Fibroblast of skin of right quadriceps (primary cell): Measurements from ENCODE around the gene PRKN.

Source experiments
- DNase-seq: peaks from one replicate; pipeline ENCODE4 v3.0.0-alpha.2; 2013

Gene PRKN

GRCh38 chr6:161561908-161562307 lies 1165.7 kb downstream of the PRKN start:
- DNase-seq = peak; percentile 41

- no peak for DNase-seq
Measured at GRCh38 chr6:161557333-161558107, 1170.0 kb downstream of the PRKN start.

GRCh38 chr6:161554883-161555282 lies 1172.7 kb downstream of the PRKN start:
- no peak for DNase-seq

GRCh38 chr6:161549977-161550655 lies 1177.5 kb downstream of the PRKN start:
- DNase-seq = no peak

DNA sequence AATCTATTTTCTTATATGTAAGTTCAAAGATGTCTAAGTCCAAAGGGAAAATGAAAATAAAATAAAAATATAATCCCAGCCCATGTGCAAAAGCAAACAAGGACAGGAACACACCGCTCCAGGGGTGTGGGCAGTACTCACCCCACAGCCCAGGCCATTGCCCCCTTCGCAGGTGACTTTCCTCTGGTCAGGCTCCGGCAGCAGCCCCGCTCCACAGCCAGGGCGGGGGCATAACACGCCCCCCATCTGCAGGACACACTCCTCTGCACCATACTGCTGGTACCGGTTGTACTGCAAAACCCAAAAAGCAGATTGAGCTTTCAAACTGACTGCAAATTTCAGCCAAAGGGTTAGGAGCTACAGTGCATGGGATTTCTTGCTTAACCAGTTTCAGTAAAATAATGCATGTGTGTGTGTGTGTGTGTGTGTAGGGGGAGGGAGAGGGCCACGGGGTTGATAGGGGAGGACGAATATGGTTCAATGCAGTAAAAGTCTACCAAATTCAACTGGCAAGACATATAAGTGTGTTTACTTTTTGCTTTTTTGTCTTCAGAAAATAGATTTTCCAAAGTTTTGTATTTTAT lies 1178.8 kb downstream of the PRKN start:
- no peak for DNase-seq

DNA sequence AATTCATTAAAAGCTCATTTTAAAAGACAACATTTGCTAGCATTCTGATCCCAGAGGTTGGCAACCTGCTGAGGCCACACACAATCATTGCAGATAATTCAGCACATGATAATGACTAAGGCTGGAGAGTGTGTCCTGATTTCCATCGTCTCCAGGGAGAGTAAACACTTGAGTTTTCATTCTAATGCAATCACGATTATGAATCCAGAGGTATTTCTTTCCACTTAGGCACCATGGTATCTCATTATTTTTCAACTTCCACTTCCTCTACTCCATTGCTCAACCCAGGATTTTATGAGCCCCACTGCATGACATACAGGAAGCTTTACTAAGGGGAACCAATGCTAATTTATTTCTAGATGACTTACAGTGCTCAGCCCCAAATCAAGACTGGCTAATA lies 1179.9 kb downstream of the PRKN start:
- peak; percentile 23 for DNase-seq

- DNase-seq = no peak
Measured at GRCh38 chr6:161546632-161547031, 1180.9 kb downstream of the PRKN start.

- DNase-seq = peak; percentile 8
Measured at GRCh38 chr6:161545741-161546140, 1181.8 kb downstream of the PRKN start.

- peak; percentile 79 for DNase-seq
Measured at GRCh38 chr6:161544801-161545480, 1182.6 kb downstream of the PRKN start.

DNA sequence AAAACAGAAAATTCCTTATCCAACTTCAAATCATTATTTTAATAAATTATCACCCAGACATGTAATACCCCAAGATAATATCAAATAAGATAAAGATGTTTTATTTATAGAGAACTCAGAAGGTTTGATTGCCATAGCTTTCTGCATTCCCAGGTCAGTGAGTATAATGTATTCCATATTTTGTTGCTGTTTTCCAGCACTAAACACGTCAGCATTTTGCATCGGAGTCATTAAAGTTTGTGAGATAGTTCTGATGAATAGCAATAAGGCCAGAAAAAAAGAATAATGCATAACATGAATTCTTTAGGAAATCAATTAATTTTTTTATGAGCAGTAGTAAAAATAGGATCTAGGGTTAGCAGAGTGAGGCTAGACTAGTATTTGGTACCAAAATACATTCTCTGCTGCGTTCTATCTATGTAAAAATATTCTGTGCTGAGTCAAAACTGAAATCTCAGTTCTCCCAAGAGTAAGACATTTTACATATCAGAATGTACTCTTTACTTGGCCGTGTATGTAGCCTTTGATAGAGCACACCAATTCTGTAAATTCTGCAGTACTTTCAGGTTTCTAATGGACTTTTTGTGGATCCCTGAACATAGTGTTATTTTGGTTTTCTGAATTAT lies 1183.8 kb downstream of the PRKN start:
- DNase-seq = peak; percentile 48

DNA sequence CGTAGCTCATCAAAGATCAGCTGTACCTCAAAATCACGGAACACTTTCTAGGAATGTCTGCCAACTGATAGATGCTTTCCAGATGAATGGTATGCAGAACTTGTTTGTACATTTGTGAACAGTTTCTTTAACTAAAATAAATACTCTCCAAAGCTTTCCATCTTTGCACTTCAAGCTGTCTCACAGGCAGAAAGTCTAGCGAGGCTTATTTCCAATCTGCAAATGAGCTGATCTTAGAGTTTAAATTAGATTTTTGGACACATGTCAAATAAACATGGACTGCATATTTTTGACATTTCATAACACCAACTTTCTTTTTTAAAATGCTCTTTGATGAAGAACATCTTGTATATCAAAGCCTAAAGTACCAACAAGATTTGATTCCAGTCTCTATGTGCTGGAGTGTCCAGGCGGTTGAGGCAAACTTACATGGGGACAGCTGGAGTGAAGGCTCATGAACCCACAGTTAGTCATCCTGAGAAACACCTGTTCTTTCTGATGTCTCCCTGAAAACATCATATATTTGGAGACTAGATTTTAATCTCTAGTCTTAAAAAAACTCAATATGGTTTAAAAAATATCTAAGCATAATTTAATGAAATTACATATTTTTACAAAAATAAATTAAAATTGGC lies 1185.1 kb downstream of the PRKN start:
- no peak for DNase-seq

DNA sequence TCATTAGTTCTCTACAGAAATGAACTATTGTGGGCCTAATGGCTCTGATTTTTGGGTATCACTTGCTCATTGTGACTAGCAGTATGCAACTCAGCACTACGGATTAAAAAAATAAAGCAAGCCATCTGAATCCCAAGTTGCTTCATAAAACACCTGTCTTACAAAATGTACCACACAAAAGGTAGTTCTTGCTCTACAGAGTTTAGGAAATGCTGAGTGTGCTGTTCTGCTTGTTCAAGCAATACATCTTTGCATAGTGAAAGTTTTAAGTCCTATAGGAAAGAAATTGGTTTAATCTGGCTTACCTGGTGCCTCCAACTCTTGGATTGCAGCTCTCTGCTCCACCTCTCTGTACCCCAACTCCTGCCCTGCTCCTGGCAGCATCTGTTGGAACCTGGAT lies 1187.0 kb downstream of the PRKN start:
- DNase-seq = no peak

- no peak for DNase-seq
Measured at GRCh38 chr6:161536224-161536630, 1191.3 kb downstream of the PRKN start.

GRCh38 chr6:161534264-161534873 lies 1193.2 kb downstream of the PRKN start:
- DNase-seq = no peak

GRCh38 chr6:161533266-161533665 lies 1194.3 kb downstream of the PRKN start:
- no peak for DNase-seq

DNA sequence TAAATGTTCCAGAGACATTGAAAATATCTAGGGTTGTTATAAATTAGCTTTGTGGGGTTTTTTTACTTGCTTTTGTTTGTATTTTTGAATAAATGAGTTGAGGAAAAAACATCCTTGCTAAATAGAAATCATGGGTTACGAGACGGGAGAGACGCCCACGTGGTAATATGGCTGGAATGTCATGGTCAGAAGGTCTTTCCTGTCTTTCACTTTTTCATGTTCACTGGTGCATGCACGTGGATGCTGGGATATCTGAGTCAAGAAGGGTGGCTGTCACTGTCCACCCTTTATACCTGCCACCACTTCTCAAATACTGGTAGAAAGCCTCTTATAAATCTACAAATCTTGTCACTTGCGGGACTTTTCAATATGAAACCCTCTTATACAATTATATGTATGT lies 1195.0 kb downstream of the PRKN start:
- no peak for DNase-seq

GRCh38 chr6:161526794-161527193 lies 1200.8 kb downstream of the PRKN start:
- no peak for DNase-seq

- DNase-seq = no peak
Measured at GRCh38 chr6:161523362-161523761, 1204.2 kb downstream of the PRKN start.

DNA sequence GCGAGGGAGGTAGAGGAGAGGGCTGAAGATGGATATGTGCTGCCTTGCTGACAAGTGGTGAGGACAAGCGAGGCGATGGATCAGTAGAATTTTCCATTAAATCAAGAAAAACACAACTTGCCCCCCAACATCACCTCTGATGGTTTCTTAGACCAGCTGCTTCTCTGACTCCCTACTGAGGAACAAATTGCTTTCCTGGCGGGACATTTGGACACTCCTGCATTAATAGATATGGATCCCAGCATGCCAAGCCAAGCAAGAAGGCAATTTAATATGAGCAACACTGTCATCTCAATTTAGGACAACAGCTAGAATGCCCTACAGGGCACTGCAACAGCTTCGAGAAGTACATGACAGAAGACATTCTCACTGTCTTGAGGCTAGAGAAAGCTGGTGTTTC lies 1205.3 kb downstream of the PRKN start:
- no peak for DNase-seq

DNA sequence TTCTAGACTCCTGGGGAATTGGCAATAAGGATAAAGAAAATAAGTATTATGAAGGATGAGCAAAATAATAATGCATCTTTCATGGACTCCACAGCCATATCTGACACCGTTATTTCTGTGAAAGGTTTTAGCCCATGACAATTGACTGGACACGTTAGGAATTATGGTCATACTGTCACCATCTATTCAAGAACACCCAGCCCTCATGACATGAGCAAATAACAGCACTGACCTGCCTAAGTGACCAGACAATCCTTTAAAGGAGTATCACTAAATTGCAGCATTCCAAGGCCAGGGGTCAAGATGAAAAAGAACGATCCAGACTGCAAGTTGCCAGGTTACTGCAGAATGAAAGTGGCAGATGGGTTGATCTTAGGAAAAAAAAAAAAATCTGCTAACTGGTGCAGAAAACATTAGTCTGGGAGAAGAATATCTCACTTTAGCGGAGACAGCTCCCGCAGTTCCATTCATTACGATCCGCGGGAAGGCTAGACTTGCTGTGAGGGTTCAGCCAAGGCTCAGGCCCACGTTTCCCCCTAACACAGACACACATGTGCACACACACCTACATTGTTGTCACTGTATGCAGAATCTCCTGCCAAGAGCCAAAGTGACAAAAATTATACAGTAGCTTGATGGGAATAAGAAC lies 1216.0 kb downstream of the PRKN start:
- DNase-seq = no peak

DNA sequence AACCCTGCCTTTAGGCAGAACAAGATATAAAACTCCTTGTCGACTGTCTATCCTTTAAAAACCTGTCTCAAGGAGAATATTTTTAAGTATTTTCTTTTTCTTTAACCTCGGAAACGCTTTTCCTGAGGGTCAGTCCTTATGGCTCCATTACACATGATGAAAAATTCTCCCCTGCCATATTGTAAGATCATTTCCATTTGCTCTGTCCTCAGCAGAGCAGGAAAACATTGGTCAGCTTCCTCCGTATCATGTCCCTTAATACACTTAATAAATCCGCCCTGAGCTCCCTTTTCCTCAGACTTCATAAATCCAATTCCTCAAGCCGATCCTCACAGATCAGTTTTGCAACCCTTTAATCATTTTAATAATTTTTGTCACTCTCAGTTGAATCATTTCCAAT lies 1219.2 kb downstream of the PRKN start:
- DNase-seq = no peak

GRCh38 chr6:161507375-161507774 lies 1220.2 kb downstream of the PRKN start:
- no peak for DNase-seq
